ENCODE measurements around the gene PRDM16.

GRCh38 chr1:3159996-3160395 is 91.0 kb downstream of the PRDM16 start:
- no peak for TF ChIP-seq CREB5 (CRISPR knock-in tag; IDR thresholded peaks at IDR 0.05; ENCODE audit: low read depth)
- TF ChIP-seq ZFP30 (CRISPR knock-in tag; IDR thresholded peaks at IDR 0.05): no peak
